K562 (cell line): ENCODE measurements around the gene FOCAD. TPM values are rescaled to one million over a fixed set of nuclear protein-coding genes. Genes with fewer than 3 reads are reported as not detected.

ENCODE experiments used
- ATAC-seq: fragments of 200-7000 bp; cut with Tn5 transposase; 3 replicates; pipeline ENCODE4 v1.9.1; 2020; ENCODE audit warnings: moderate library complexity
- BruUV-seq: library from RNA; stranded (reverse); fragments of 400-500 nt; replicated peaks from 2 replicates; lab custom pipeline; 2021; lab: Mats Ljungman, UMichigan
- CTCF ChIA-PET: fragments of 300-600 bp; formaldehyde crosslinking; extraction: SDS; loops from one replicate; lab custom pipeline; 2021; ENCODE audit warnings: low intra/inter-chr PET ratio; lab: Yijun Ruan, JAX
- POLR2A ChIA-PET: fragments of 300-600, 350-650 bp; sonication (Branson Sonifier 250); formaldehyde crosslinking; extraction: SDS; loops from one replicate; lab custom pipeline; 2021; ENCODE audit warnings: antibody characterized with exemption, inconsistent platforms; lab: Yijun Ruan, JAX
- DNase-seq, 4 experiments: peaks; one replicate each; pipeline versions ENCODE4 v3.0.0 to v3.0.0-alpha.2; 2011 to 2018; ENCODE audit warnings: low spot score in 3 of 4, mixed read lengths in 3 of 4; ENCODE audit errors: extremely low read depth in 1 of 4
- FAIRE-seq: peaks from 2 replicates; lab custom pipeline; 2011; peaks lifted over from hg19 to GRCh38; lab: Jason Lieb, UNC
- H2AFZ ChIP-seq: 2 replicates; pipeline ENCODE4 v1.6.0; 2011; ENCODE audit warnings: low read depth, low read length, control low read depth, inconsistent platforms
- H3K27ac ChIP-seq: fragments of 200-600 bp; 3 replicates; pipeline ENCODE4 v1.8.0; 2011; ENCODE audit warnings: low read depth, mild to moderate bottlenecking, control low read depth, inconsistent platforms, low read length, moderate library complexity, mixed read lengths; ENCODE audit errors: extremely low read depth
- H3K27me3 ChIP-seq, 2 experiments: fragments of 300-600 bp in 1 of 2; 2 replicates in 1 of 2; 3 replicates in 1 of 2; pipeline versions ENCODE4 v1.6.0 to v1.8.0; 2011; ENCODE audit warnings: inconsistent platforms in 2 of 2, low read length in 2 of 2, mild to moderate bottlenecking in 1 of 2, mixed read lengths in 1 of 2, moderate library complexity in 1 of 2; ENCODE audit not compliant: control insufficient read depth in 2 of 2, insufficient read depth in 2 of 2
- H3K36me3 ChIP-seq: fragments of 300-600 bp; 3 replicates; pipeline ENCODE4 v1.8.0; 2011; ENCODE audit warnings: mild to moderate bottlenecking, low read length, inconsistent platforms; ENCODE audit not compliant: control insufficient read depth, insufficient read depth
- H3K4me1 ChIP-seq, 2 experiments: fragments of 200-600 bp in 1 of 2; replicated peaks in 1 of 2; 2 replicates in 1 of 2; 3 replicates in 1 of 2; pipeline versions ENCODE4 v1.5.1 to v1.8.0; 2011; ENCODE audit warnings: inconsistent platforms in 2 of 2, low read length in 2 of 2, mild to moderate bottlenecking in 1 of 2, mixed read lengths in 1 of 2, moderate library complexity in 1 of 2; ENCODE audit not compliant: control insufficient read depth in 2 of 2, insufficient read depth in 2 of 2
- H3K4me2 ChIP-seq: 2 replicates; pipeline ENCODE4 v1.6.1; 2011; ENCODE audit warnings: low read length, control low read depth, inconsistent platforms, mixed read lengths; ENCODE audit not compliant: insufficient read depth
- H3K4me3 ChIP-seq: fragments of 200-600 bp; sonication (generic), shearing (Covaris generic); 2 replicates; pipeline ENCODE4 v1.5.1; 2016; ENCODE audit warnings: control low read depth, inconsistent platforms
- H3K79me2 ChIP-seq: fragments of 200-600 bp; 3 replicates; pipeline ENCODE4 v1.8.0; 2011; ENCODE audit warnings: low read length, inconsistent platforms; ENCODE audit not compliant: control insufficient read depth, insufficient read depth
- H3K9ac ChIP-seq, 2 experiments: 2 replicates each; pipeline versions ENCODE4 v1.6.0 to v1.6.1; 2011; ENCODE audit warnings: low read depth in 2 of 2, low read length in 2 of 2, control low read depth in 1 of 2, inconsistent platforms in 1 of 2, mild to moderate bottlenecking in 1 of 2, mixed read lengths in 1 of 2; ENCODE audit not compliant: insufficient read depth in 1 of 2
- H3K9me1 ChIP-seq: one replicate; pipeline ENCODE4 v1.6.0; 2011; ENCODE audit warnings: inconsistent platforms, mild to moderate bottlenecking, low read length, moderate library complexity; ENCODE audit not compliant: control insufficient read depth, insufficient read depth
- H3K9me3 ChIP-seq: replicated peaks from 2 replicates; pipeline ENCODE4 v1.5.1; 2011; ENCODE audit warnings: low read depth, low read length, inconsistent platforms; ENCODE audit not compliant: control insufficient read depth, insufficient read depth
- H4K20me1 ChIP-seq: replicated peaks from 2 replicates; pipeline ENCODE4 v1.6.1; 2011; ENCODE audit warnings: low read length, inconsistent platforms, mixed read lengths; ENCODE audit not compliant: control insufficient read depth, insufficient read depth
- CREB5 ChIP-seq: fragments of 250-450 bp; sonication (Bioruptor Pico); IDR thresholded peaks from 2 replicates; pipeline ENCODE4 v1.5.0; 2020; ENCODE audit warnings: mild to moderate bottlenecking
- GATAD2B ChIP-seq: fragments of 450-650 bp; IDR thresholded peaks from 2 replicates; pipeline ENCODE4 v1.6.1; 2017; ENCODE audit warnings: mild to moderate bottlenecking, borderline replicate concordance
- HNRNPH1 ChIP-seq: fragments of 200-400 bp; formaldehyde crosslinking; optimal IDR thresholded peaks from 2 replicates; pipeline ENCODE3; 2017; ENCODE audit warnings: low read depth, mild to moderate bottlenecking, low read length, moderate library complexity
- MED1 ChIP-seq: sonication (generic); formaldehyde crosslinking; IDR thresholded peaks from 2 replicates; pipeline ENCODE4 v1.8.1; 2023; ENCODE audit warnings: missing genetic modification reagents, borderline replicate concordance
- MTA3 ChIP-seq: fragments of 450-650 bp; formaldehyde crosslinking; IDR thresholded peaks from 2 replicates; pipeline ENCODE4 v1.6.1; 2017; ENCODE audit warnings: mild to moderate bottlenecking, borderline replicate concordance
- PPARD ChIP-seq: fragments of 250-450 bp; sonication (Bioruptor Pico); IDR thresholded peaks from 2 replicates; pipeline ENCODE4 v1.8.0; 2022; ENCODE audit warnings: inconsistent platforms, mild to moderate bottlenecking, moderate library complexity
- PURB ChIP-seq: sonication (generic); formaldehyde crosslinking; IDR thresholded peaks from 2 replicates; pipeline ENCODE4 v1.9.0; 2021; ENCODE audit warnings: low read depth, mild to moderate bottlenecking, missing genetic modification reagents
- TOE1 ChIP-seq, 2 experiments: fragments of 450-650 bp in 1 of 2; sonication (generic) in 1 of 2; formaldehyde crosslinking in 1 of 2; IDR thresholded peaks; 2 replicates each; pipeline versions ENCODE4 v1.7.1 to v1.8.0; 2016 to 2022; ENCODE audit warnings: borderline replicate concordance in 2 of 2, mild to moderate bottlenecking in 2 of 2, antibody characterized with exemption in 1 of 2, inconsistent platforms in 1 of 2, low read depth in 1 of 2, missing genetic modification reagents in 1 of 2, moderate library complexity in 1 of 2
- ZNF609 ChIP-seq: sonication (generic); formaldehyde crosslinking; IDR thresholded peaks from 2 replicates; pipeline ENCODE4 v1.8.1; 2023; ENCODE audit warnings: missing genetic modification reagents, mild to moderate bottlenecking, borderline replicate concordance
- WGBS: fragments of 100-300 bp; shearing (Covaris generic); methylation state at CpG from one replicate; pipeline ENCODE4 v1.1.6; 2016; ENCODE audit warnings: low coverage, mixed read lengths; ENCODE audit not compliant: insufficient coverage; ENCODE audit errors: missing lambda C conversion rate; 5-methylcytosine and 5-hydroxymethylcytosine counted together
- in situ Hi-C: fragments of 300-500 bp; cut with MboI; formaldehyde crosslinking; loops from 4 replicates; pipeline ENCODE4 v1.15.0; 2018; ENCODE audit warnings: inconsistent platforms, mixed read lengths
- intact Hi-C: fragments of 100-400 bp; cut with micrococcal nuclease; formaldehyde crosslinking; loops from 2 replicates; pipeline ENCODE4 v1.14.2; 2022
- polyA plus RNA-seq, 8 experiments: library from polyadenylated mRNA; depleted of rRNA in 4 of 8; stranded (reverse) in 5 of 8; unstranded in 3 of 8; fragments of >200 nt; fragmentation: Nextera tagmentation in 2 of 8; fragmentation: Illumina TruSeq in 1 of 8; extraction: Ambion mirVana in 2 of 8; extraction: Trizol in 1 of 8; gene quantifications; 2 replicates each; pipeline versions ENCODE4 v1.2.1 to v1.2.3, GENCODE V29; 2011 to 2014; ENCODE audit warnings: inconsistent platforms in 1 of 8, missing spikeins in 1 of 8
- total RNA-seq, 7 experiments: library from RNA; depleted of rRNA in 6 of 7; stranded (reverse); fragments of >200 nt in 6 of 7; fragmentation: Illumina TruSeq in 2 of 7; extraction: Trizol in 2 of 7; gene quantifications; 2 replicates each; pipeline versions ENCODE4 v1.2.1 to v1.2.3, GENCODE V29; 2011 to 2021; ENCODE audit warnings: low replicate concordance in 1 of 7

The FOCAD gene
- total and polyA plus RNA-seq, 9 of the 15 experiments (the other 6 are each of a cell fraction or from before 2014, with no cell fraction given) = 0.13 to 2.4 (median 1.6) TPM

GRCh38 chr9:20642045-20642444 is 42.0 kb upstream of the FOCAD start:
- Histone ChIP-seq H3K9me1 (no peaks in the 10 kb centered on the region), H3K36me3 (no peaks in the 10 kb centered on the region), H3K4me3 (no peak overlapping the region), H3K79me2 (no peaks in the 10 kb centered on the region), H3K4me2 (no peak overlapping the region), H4K20me1 (no peaks in the 10 kb centered on the region), H3K9me3 (no peaks in the 10 kb centered on the region), H2AFZ (no peak overlapping the region), H3K27me3 (no peaks in the 10 kb centered on the region), H3K9ac (no peak overlapping the region), H3K27ac (no peak overlapping the region), H3K4me1 (no peaks in the 10 kb centered on the region)
- no TSS peak for BruUV-seq
- no peak for ATAC-seq
- 0% methylated on average over 1 of the region's 1 CpG for WGBS
- DNase-seq = no peak
- intact Hi-C loops = no loop called here
- no peak for TF ChIP-seq GATAD2B
- TF ChIP-seq MED1 (CRISPR knock-in tag) = no peak
- TF ChIP-seq HNRNPH1 = no peak
- TF ChIP-seq MTA3 = no peak
- FAIRE-seq = no peak
- ChIA-PET POLR2A (no interaction called here), CTCF (no interaction called here)
- in situ Hi-C loops = no loop called here

- Histone ChIP-seq H3K4me2 (no peak overlapping the region), H3K4me1 (no peaks in the 10 kb centered on the region), H3K4me3 (no peak overlapping the region), H3K79me2 (no peaks in the 10 kb centered on the region), H3K9me1 (no peaks in the 10 kb centered on the region), H3K36me3 (no peaks in the 10 kb centered on the region), H3K27me3 (no peaks in the 10 kb centered on the region), H3K27ac (no peak overlapping the region), H4K20me1 (no peaks in the 10 kb centered on the region), H3K9me3 (no peaks in the 10 kb centered on the region), H2AFZ (no peak overlapping the region), H3K9ac (no peak overlapping the region)
- 0% methylated on average over 3 of the region's 3 CpGs for WGBS
- intact Hi-C loops (no loop called here), in situ Hi-C loops (no loop called here)
- ChIA-PET CTCF (no interaction called here), POLR2A (interaction anchor here (0.7 kb wide), 1 partner anchor 46 kb away, joined by 3 read pairs; no protein-coding TSS in a partner anchor)
- ATAC-seq = no peak
- no TSS peak for BruUV-seq
- DNase-seq = no peak
- FAIRE-seq = no peak
- TF ChIP-seq PURB (CRISPR knock-in tag) (no peak), TOE1 (IDR thresholded peaks at IDR 0.05; ENCODE audit: borderline replicate concordance) (no peak), TOE1 (CRISPR knock-in tag; IDR thresholded peaks at IDR 0.05; ENCODE audit: borderline replicate concordance, low read depth) (no peak), PPARD (CRISPR knock-in tag) (no peak), ZNF609 (CRISPR knock-in tag) (no peak), CREB5 (no peak)
Observed at GRCh38 chr9:20643660-20644059, 40.4 kb upstream of the FOCAD start.
